Keratinocyte (primary cell): Measurements from ENCODE around the gene TNS3. TPM values are rescaled to one million over a fixed set of nuclear protein-coding genes. Genes with fewer than 3 reads are reported as not detected.

Experiments used
- DNase-seq: peaks from one replicate; pipeline ENCODE4 v3.0.0-alpha.2; 2011; ENCODE audit warnings: low read depth, missing footprints, low spot score
- FAIRE-seq: peaks from 2 replicates; lab custom pipeline; 2011; peaks lifted over from hg19 to GRCh38; lab: Jason Lieb, UNC
- H2AFZ ChIP-seq: 2 replicates; pipeline ENCODE4 v1.6.0; 2012; ENCODE audit warnings: low read length, control low read depth, inconsistent platforms; ENCODE audit not compliant: control insufficient read depth
- H3K27ac ChIP-seq: 2 replicates; pipeline ENCODE4 v1.5.1; 2011; ENCODE audit warnings: low read length; ENCODE audit not compliant: control insufficient read depth, insufficient read depth
- H3K27me3 ChIP-seq: 3 replicates; pipeline ENCODE4 v1.6.0; 2011; ENCODE audit warnings: low read length; ENCODE audit not compliant: control insufficient read depth, insufficient read depth; ENCODE audit errors: extremely low read depth
- H3K36me3 ChIP-seq, 2 experiments: 2 replicates in 1 of 2; 3 replicates in 1 of 2; pipeline ENCODE4 v1.5.1; 2011; ENCODE audit warnings: low read length in 2 of 2, mild to moderate bottlenecking in 1 of 2; ENCODE audit not compliant: control insufficient read depth in 2 of 2, insufficient read depth in 2 of 2; ENCODE audit errors: extremely low read depth in 1 of 2
- H3K4me1 ChIP-seq: 3 replicates; pipeline ENCODE4 v1.5.1; 2011; ENCODE audit warnings: low read length; ENCODE audit not compliant: control insufficient read depth, insufficient read depth; ENCODE audit errors: extremely low read depth
- H3K4me2 ChIP-seq: 3 replicates; pipeline ENCODE4 v1.6.0; 2011; ENCODE audit warnings: low read depth, low read length; ENCODE audit not compliant: control insufficient read depth, insufficient read depth; ENCODE audit errors: extremely low read depth
- H3K4me3 ChIP-seq, 3 experiments: fragments of 200-600 bp in 1 of 3; sonication (generic) in 1 of 3; 2 replicates in 2 of 3; 3 replicates in 1 of 3; pipeline ENCODE4 v1.5.1; 2011 to 2016; ENCODE audit warnings: low read length in 3 of 3, mild to moderate bottlenecking in 3 of 3, control low read depth in 2 of 3, inconsistent platforms in 1 of 3, low read depth in 1 of 3, mixed read lengths in 1 of 3, mixed run types in 1 of 3, moderate library complexity in 1 of 3; ENCODE audit not compliant: control insufficient read depth in 2 of 3, insufficient read depth in 2 of 3; ENCODE audit errors: extremely low read depth in 1 of 3
- H3K79me2 ChIP-seq: 2 replicates; pipeline ENCODE4 v1.6.0; 2012; ENCODE audit warnings: low read length; ENCODE audit not compliant: control insufficient read depth, insufficient read depth
- H3K9ac ChIP-seq: 3 replicates; pipeline ENCODE4 v1.6.0; 2011; ENCODE audit warnings: low read length; ENCODE audit not compliant: control insufficient read depth, insufficient read depth; ENCODE audit errors: extremely low read depth
- H3K9me1 ChIP-seq: 3 replicates; pipeline ENCODE4 v1.6.0; 2011; ENCODE audit warnings: low read length; ENCODE audit not compliant: control insufficient read depth, insufficient read depth; ENCODE audit errors: extremely low read depth
- H3K9me3 ChIP-seq: 2 replicates; pipeline ENCODE4 v1.5.1; 2012; ENCODE audit warnings: low read depth, low read length; ENCODE audit not compliant: control insufficient read depth
- H4K20me1 ChIP-seq: 3 replicates; pipeline ENCODE4 v1.6.0; 2011; ENCODE audit warnings: low read length; ENCODE audit not compliant: control insufficient read depth, insufficient read depth; ENCODE audit errors: extremely low read depth
- EZH2 ChIP-seq: IDR thresholded peaks from one replicate; pipeline ENCODE4 v1.6.1; 2012; ENCODE audit warnings: inconsistent platforms, mild to moderate bottlenecking, low read length, moderate library complexity
- dilution Hi-C: fragments of 300-500 bp; cut with MboI; formaldehyde crosslinking; loops from one replicate; pipeline ENCODE4 v1.7.0; 2020; ENCODE audit warnings: low sequenced_read_pairs; ENCODE audit not compliant: extremely low pct_ligation_motif_present
- polyA plus RNA-seq, 5 experiments: library from polyadenylated mRNA; depleted of rRNA in 3 of 5; stranded (reverse) in 3 of 5; stranded (forward) in 1 of 5; unstranded in 1 of 5; fragments of >200 nt; gene quantifications; 1 replicate in 1 of 5; 2 replicates in 3 of 5; 3 replicates in 1 of 5; pipeline versions ENCODE4 v1.2.1 to v1.2.3, GENCODE V29; 2011 to 2012; ENCODE audit warnings: missing spikeins in 2 of 5, low read depth in 1 of 5, low replicate concordance in 1 of 5
- TF ChIP-seq, protein P1 (sequence below), 3 experiments: IDR thresholded peaks in 1 of 3; conservative IDR thresholded peaks in 1 of 3; optimal IDR thresholded peaks in 1 of 3; 2 replicates in 2 of 3; 3 replicates in 1 of 3; pipeline versions ENCODE3 to v1.5.1; 2011; ENCODE audit warnings: low read length in 3 of 3, mild to moderate bottlenecking in 3 of 3, moderate library complexity in 2 of 3, control low read depth in 1 of 3, inconsistent platforms in 1 of 3; ENCODE audit not compliant: insufficient read depth in 2 of 3; ENCODE audit errors: extremely low read depth in 1 of 3

The TNS3 gene
- polyA plus RNA-seq, 1 donor (not counting 4 experiments of a cell fraction or from before 2014, with no cell fraction given) = 3.9 TPM

DNA sequence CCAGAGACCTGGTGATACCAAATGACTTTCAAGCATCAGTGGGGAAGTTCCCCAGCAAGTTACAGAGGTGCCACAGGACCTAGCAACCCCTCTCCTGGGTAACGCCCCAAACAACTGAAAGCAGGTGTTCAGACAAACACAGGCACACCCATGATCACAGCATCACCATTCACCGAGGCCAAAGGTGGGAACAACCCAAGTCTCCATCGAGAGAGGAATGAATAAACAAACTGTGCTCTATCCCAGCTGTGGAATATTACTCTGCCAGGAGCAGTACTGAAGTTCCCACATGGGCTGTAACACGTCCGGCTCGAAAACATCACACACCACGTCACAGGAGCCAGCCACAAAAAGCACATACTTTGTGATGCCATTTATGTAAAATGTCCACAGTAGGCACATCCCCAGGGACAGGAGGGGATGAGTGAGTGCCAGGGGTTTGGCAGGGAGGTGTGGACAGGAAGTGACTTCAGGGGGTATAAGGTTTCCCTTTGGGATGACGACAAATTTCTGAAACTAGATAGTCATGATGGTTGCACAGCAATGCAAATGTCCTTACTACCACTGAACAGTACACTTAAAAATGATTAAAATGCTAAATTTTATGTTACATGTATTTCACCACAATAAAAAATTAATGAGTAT, 222.8 kb downstream of the TNS3 start:
- Histone ChIP-seq H3K27me3 (peaks cover 18% of the 10 kb centered on the region), H4K20me1 (no peaks in the 10 kb centered on the region), H3K9me1 (no peaks in the 10 kb centered on the region), H3K79me2 (no peaks in the 10 kb centered on the region), H3K9ac (no peak overlapping the region), H3K9me3 (peaks cover 3% of the 10 kb centered on the region), H3K36me3 (no peaks in the 10 kb centered on the region), H3K4me1 (peaks cover 20% of the 10 kb centered on the region), H2AFZ (no peak overlapping the region), H3K27ac (no peak overlapping the region), H3K4me2 (no peak overlapping the region), H3K4me3 (no peak overlapping the region)
- DNase-seq (no peak), FAIRE-seq (no peak)
- dilution Hi-C loops = no loop called here
- TF ChIP-seq EZH2 = no peak
- TF ChIP-seq, protein P1, sequence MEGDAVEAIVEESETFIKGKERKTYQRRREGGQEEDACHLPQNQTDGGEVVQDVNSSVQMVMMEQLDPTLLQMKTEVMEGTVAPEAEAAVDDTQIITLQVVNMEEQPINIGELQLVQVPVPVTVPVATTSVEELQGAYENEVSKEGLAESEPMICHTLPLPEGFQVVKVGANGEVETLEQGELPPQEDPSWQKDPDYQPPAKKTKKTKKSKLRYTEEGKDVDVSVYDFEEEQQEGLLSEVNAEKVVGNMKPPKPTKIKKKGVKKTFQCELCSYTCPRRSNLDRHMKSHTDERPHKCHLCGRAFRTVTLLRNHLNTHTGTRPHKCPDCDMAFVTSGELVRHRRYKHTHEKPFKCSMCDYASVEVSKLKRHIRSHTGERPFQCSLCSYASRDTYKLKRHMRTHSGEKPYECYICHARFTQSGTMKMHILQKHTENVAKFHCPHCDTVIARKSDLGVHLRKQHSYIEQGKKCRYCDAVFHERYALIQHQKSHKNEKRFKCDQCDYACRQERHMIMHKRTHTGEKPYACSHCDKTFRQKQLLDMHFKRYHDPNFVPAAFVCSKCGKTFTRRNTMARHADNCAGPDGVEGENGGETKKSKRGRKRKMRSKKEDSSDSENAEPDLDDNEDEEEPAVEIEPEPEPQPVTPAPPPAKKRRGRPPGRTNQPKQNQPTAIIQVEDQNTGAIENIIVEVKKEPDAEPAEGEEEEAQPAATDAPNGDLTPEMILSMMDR (optimal IDR thresholded peaks at IDR 0.05 in 1 of 3, IDR thresholded peaks at IDR 0.05 in 1 of 3, conservative IDR thresholded peaks at IDR 0.05 in 1 of 3; ENCODE audit: extremely low read depth in 1 of 3, insufficient read depth in 2 of 3, low read length in 3 of 3) = no peak

DNA sequence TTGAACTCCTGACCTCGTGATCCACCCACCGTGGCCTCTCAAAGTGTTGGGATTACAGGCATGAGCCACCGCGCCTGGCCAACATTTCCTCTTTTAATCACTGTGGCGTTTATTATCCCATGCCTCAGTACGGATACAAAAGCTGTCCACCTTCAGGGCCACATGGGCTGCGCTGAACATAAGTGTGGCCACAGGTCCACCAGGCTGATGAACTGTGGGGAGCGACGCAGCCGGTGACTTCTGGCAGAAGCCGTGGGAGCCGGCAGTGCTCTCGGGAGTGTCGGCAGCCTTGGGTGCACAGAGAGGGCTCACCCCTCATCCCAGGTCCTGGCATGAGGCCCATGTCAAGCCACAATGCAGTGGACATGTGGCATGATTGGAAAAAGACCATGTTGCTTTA, 223.6 kb downstream of the TNS3 start:
- no peaks in the 10 kb centered on the region for H3K79me2 ChIP-seq
- no peak overlapping the region for H3K27ac ChIP-seq
- FAIRE-seq (no peak), DNase-seq (no peak)
- H3K9ac ChIP-seq = no peak overlapping the region
- H3K9me3 ChIP-seq = peaks cover 3% of the 10 kb centered on the region
- no peaks in the 10 kb centered on the region for H4K20me1 ChIP-seq
- peaks cover 20% of the 10 kb centered on the region for H3K4me1 ChIP-seq
- H3K36me3 ChIP-seq = no peaks in the 10 kb centered on the region
- no peak overlapping the region for H3K4me2 ChIP-seq
- no peaks in the 10 kb centered on the region for H3K9me1 ChIP-seq
- H3K4me3 ChIP-seq = no peak overlapping the region
- no peak overlapping the region for H2AFZ ChIP-seq
- dilution Hi-C loops = no loop called here
- peaks cover 14% of the 10 kb centered on the region for H3K27me3 ChIP-seq
- TF ChIP-seq, protein P1 (optimal IDR thresholded peaks at IDR 0.05 in 1 of 3, IDR thresholded peaks at IDR 0.05 in 1 of 3, conservative IDR thresholded peaks at IDR 0.05 in 1 of 3; ENCODE audit: extremely low read depth in 1 of 3, insufficient read depth in 2 of 3, low read length in 3 of 3) = no peak
- no peak for TF ChIP-seq EZH2
